ENCODE measurements around the gene NRGN. TPM values are rescaled to one million over a fixed set of nuclear protein-coding genes. Genes with fewer than 3 reads are reported as not detected.
"Not testable (repeated sequence)": the region's sequence is repeated elsewhere in the genome, so short reads cannot be mapped to it uniquely, and the experiment has no call there.

NRGN gene
- total RNA-seq, 1 donor from 2014 or later, result not detected

DNA sequence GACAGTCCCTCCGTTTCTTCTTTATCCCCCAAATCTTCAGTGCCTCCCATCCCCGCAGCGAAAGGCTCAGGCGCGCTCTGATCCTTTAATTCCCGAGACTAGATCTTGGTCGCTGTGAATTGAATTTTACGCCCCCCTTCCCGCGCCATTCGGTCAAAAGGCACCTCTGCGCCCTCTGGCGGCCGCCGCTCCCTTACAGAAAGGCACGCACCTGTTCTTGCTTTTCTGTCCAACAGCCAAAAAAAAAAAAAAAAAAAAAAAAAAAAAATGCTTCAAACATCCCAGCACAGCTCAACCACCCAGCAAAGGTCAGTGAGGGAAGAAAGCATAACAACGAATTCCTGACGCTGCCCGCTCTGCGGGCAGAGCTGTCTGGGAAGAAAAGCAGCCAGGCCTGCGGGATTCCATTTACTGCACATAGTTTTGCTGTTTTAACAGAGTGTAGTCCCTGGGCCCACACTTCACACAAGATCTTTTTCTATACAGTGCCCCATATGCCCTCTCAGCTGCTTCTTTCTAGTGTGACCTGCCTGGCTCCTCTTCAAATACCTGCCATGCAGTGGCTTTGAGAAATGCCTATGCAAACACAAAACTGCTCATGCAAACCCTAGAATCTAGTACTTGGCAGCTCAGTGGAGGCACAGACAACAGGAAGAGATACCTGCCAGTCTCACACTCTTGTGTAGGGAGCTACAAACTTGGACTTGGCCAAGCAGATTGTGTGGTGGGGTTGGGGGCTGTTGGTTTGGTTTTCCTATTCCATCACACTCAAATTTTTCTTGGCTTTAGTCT lies 23.6 kb downstream of the NRGN start:
- H3K27me3 ChIP-seq (ENCODE audit: control insufficient read depth, insufficient read depth, low read length), result peaks cover 34% of the 10 kb centered on the region
- TF ChIP-seq, protein P1, sequence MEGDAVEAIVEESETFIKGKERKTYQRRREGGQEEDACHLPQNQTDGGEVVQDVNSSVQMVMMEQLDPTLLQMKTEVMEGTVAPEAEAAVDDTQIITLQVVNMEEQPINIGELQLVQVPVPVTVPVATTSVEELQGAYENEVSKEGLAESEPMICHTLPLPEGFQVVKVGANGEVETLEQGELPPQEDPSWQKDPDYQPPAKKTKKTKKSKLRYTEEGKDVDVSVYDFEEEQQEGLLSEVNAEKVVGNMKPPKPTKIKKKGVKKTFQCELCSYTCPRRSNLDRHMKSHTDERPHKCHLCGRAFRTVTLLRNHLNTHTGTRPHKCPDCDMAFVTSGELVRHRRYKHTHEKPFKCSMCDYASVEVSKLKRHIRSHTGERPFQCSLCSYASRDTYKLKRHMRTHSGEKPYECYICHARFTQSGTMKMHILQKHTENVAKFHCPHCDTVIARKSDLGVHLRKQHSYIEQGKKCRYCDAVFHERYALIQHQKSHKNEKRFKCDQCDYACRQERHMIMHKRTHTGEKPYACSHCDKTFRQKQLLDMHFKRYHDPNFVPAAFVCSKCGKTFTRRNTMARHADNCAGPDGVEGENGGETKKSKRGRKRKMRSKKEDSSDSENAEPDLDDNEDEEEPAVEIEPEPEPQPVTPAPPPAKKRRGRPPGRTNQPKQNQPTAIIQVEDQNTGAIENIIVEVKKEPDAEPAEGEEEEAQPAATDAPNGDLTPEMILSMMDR (IDR thresholded peaks at IDR 0.05; ENCODE audit: insufficient read depth, low read length, poor library complexity, severe bottlenecking), result peak; percentile 79
- no peak for DNase-seq (ENCODE audit: low read depth)
- no peaks in the 10 kb centered on the region for H3K36me3 ChIP-seq (ENCODE audit: control insufficient read depth, insufficient read depth, low read length)
- H3K4me3 ChIP-seq (ENCODE audit: low read depth, low read length), result peak overlapping the region; percentile 38

GRCh38 chr11:124766156-124766555 lies 26.4 kb downstream of the NRGN start:
- peaks cover 17% of the 10 kb centered on the region for H3K27me3 ChIP-seq (ENCODE audit: control insufficient read depth, insufficient read depth, low read length)
- H3K4me3 ChIP-seq (ENCODE audit: low read depth, low read length), result no peak overlapping the region
- DNase-seq (ENCODE audit: low read depth), result no peak
- H3K36me3 ChIP-seq (ENCODE audit: control insufficient read depth, insufficient read depth, low read length), result no peaks in the 10 kb centered on the region
- TF ChIP-seq, protein P1 (IDR thresholded peaks at IDR 0.05; ENCODE audit: insufficient read depth, low read length, poor library complexity, severe bottlenecking), result no peak

DNA sequence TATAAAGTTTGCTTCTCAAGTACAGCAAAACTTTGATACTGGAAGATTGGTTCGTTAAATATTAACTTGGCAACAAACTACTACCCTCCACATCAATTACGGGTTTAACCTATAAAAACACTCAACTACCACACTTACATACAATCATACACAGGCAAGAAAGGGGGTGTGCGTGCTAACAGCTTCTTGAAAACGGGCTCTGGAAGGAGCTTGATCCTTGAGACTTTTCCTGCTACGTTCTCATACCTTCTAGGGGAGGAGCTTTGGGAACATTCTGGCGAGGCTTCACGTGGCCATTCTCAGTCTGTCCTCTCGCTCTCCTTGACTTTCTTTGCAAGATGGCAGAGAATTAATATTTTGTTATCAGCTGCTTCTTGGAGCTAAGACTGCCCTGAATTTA lies 29.2 kb downstream of the NRGN start:
- no peak for DNase-seq (ENCODE audit: low read depth)
- no peak overlapping the region for H3K4me3 ChIP-seq (ENCODE audit: low read depth, low read length)
- TF ChIP-seq, protein P1 (IDR thresholded peaks at IDR 0.05; ENCODE audit: insufficient read depth, low read length, poor library complexity, severe bottlenecking), result no peak
- H3K36me3 ChIP-seq (ENCODE audit: control insufficient read depth, insufficient read depth, low read length), result no peaks in the 10 kb centered on the region
- no peaks in the 10 kb centered on the region for H3K27me3 ChIP-seq (ENCODE audit: control insufficient read depth, insufficient read depth, low read length)

- DNase-seq (ENCODE audit: low read depth), result no peak
- Histone ChIP-seq H3K36me3 (ENCODE audit: control insufficient read depth, insufficient read depth, low read length) (no peaks in the 10 kb centered on the region), H3K27me3 (ENCODE audit: control insufficient read depth, insufficient read depth, low read length) (no peaks in the 10 kb centered on the region), H3K4me3 (ENCODE audit: low read depth, low read length) (no peak overlapping the region)
- TF ChIP-seq, protein P1 (IDR thresholded peaks at IDR 0.05; ENCODE audit: insufficient read depth, low read length, poor library complexity, severe bottlenecking), result no peak
Measured at GRCh38 chr11:124769806-124770774, 30.3 kb downstream of the NRGN start.

GRCh38 chr11:124770959-124771358 lies 31.2 kb downstream of the NRGN start:
- not testable (repeated sequence) for H3K36me3 ChIP-seq (ENCODE audit: control insufficient read depth, insufficient read depth, low read length); DNase-seq (ENCODE audit: low read depth); H3K27me3 ChIP-seq (ENCODE audit: control insufficient read depth, insufficient read depth, low read length); H3K4me3 ChIP-seq (ENCODE audit: low read depth, low read length)
